GM19099 (cell line): ENCODE results near the gene ANXA10.

Experiments
- POLR2A ChIP-seq: IDR thresholded peaks from 3 replicates; pipeline ENCODE4 v1.6.1; 2011; ENCODE audit warnings: low read depth; ENCODE audit not compliant: insufficient read length; ENCODE audit errors: extremely low read depth

ANXA10 gene

DNA sequence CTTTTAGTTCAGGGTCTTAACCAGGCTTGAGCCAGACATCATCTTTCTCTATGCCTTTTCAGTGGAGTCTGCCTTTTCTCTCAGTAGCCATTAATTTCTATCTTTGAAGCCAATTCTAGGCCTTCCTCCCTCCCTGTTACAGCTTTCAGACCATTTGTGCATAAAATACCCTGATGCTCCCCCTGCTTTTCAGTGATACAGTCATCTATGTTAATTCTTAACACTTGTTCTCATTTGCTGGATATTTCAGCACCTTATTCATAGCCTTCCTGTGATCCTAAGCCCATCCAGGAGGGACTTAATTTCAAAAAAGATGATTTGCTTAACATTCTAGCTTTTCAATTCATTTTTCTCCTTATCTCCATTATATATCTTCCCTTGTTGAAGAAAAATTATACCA lies 42.3 kb downstream of the ANXA10 start:
- no peak for TF ChIP-seq POLR2A

GRCh38 chr4:168138143-168138542 lies 45.8 kb downstream of the ANXA10 start:
- TF ChIP-seq POLR2A = no peak

DNA sequence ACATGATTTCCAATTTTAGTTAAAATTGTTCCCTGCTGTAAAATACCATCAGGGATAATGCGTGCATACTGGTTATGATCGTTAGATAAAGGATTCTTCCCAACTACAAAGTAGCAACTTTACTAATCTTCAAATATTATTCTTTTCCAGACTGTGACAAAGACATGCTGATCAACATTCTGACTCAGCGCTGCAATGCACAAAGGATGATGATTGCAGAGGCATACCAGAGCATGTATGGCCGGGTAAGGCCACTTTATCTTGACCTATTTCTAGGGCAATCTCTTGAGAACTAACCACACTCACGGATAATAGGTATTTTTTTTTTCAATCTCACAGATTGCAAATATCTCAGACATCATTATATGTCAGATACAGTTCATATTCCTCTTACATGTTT lies 47.0 kb downstream of the ANXA10 start:
- TF ChIP-seq POLR2A = no peak

- TF ChIP-seq POLR2A = no peak
Observed at GRCh38 chr4:168141733-168142132, 49.4 kb downstream of the ANXA10 start.

DNA sequence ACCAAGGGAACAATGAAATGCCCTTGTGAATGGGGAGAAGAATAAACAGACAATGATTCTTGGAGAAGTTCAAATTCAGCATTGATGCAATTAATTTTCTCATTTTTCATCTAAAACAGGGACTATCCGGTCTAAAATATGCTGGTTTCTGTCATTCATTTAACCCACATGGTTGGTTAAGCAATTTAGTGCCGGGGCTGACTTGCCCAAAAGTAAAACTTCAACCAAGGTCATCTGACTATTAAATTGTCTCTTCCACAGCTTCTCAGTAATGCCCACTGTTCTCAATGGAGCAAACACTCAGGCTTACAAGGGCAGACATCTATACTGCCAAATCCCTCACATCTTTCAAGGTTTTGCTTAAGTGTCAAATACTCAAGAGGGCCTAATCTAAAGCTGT lies 51.3 kb downstream of the ANXA10 start:
- no peak for TF ChIP-seq POLR2A

DNA sequence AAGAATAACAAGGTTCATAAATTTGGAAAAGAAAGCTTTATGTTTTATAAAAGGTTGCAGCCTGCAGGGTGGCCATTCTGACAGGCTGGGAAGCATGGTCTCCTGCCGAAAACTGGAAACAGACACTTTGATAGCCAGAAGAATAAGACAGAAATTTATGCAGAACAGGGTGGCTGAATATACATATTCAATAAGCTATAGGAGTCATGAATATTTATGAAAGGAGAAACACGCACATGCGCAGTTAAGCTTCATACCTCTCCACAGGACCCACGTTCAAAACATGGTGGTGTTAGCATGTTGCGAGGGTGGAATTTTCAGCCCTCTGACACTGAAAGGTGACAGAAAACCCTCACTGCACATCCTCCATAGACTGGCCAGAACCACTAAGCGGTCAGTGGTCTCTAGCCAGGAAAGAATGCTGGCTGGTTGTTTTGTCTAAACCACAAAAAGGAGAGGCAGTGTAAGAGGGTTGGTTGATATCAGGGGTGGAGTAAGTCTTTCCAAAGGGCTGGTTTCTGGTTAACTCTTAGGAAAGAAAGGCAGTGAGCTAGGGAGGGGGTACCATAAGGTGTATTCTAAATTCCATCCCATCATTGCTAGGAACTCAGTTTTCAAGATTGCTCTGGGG lies 58.2 kb downstream of the ANXA10 start:
- TF ChIP-seq POLR2A = no peak

GRCh38 chr4:168151327-168151726 lies 59.0 kb downstream of the ANXA10 start:
- TF ChIP-seq POLR2A = no peak

- TF ChIP-seq POLR2A = no peak
Observed at GRCh38 chr4:168152837-168153500, 60.6 kb downstream of the ANXA10 start.

- no peak for TF ChIP-seq POLR2A
Observed at GRCh38 chr4:168153596-168154440, 61.5 kb downstream of the ANXA10 start.

DNA sequence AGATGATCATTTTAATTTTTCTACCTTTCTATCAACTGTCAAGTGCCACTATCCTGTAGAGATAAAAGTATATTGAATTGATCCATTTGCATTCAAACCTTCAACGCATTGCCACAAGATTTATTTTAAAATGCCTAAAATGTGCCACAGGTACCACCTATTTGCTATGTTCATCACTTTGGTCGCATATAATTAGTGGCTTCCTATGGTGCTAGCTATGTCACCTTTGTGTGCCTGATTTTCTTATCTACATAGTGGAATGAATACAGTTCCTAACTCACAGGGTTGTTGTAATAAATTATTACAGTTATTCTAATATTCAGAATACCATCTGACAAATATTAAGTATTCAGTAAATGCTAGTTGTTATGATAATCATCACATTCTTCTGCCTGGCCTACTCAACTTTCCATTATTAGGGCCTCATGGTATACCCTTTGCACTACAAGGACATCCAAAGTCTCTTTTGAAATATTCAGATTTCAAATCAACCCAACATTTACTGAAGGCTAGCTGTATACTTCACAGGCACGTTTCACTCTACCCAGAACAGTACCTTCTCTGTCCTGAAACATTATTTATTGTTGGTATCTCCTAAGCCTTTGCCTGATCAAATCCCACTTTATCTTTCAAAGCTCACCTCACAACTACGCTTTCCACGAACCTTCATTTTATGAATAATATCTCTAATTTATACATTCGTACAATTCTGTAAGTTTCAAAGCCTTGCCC lies 62.4 kb downstream of the ANXA10 start:
- TF ChIP-seq POLR2A = no peak

DNA sequence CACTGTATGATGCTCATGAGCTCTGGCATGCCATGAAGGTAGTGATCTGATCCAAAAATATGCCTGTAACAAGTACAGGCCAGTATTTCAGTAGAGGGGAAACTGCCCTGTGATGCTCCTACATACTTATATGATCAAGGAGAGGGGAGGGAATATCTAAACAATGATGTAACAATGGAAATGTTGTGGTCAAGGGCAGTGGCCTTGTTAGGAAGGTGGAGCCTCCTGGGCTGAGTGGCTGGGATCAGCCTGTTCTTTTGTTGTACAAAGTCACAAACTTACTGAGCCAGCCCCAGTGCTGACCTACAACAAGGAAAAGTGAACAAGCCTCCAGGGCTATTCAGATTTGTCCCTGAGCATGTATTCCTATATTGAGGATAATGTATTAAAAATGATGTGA lies 70.3 kb downstream of the ANXA10 start:
- TF ChIP-seq POLR2A = no peak

DNA sequence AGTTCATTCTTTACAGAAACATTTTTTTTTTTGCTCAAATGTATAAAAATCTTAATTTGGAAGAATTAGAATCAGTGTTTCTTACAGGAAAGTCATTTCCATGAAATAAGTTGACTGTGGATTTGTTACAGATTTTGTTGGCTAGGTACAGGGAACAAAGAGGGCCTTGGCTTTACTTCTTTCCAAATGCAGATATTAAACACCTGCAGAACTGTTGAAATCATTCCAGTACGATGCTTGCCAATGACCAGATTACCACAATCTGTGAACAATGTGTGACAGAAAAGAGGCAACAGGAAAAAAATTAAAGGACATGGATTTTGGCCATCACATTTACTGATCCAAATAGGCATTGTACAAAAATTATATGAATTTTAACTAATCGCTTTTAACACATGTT lies 70.8 kb downstream of the ANXA10 start:
- TF ChIP-seq POLR2A = no peak

DNA sequence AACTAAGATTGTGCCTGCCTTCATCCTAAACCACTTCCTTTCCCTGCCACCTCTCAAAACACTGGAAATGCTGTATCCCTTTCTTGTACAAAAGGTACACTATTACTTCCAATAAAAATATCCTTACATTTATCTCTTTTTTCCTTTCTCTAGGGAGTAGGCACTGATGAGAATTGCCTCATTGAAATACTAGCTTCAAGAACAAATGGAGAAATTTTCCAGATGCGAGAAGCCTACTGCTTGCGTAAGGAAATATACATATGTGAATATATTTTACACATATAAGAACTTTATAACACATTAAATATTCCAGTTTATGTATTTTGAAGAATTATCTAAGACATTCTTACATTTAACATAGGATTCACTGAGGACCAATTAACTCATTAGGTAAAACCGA lies 71.7 kb downstream of the ANXA10 start:
- no peak for TF ChIP-seq POLR2A

GRCh38 chr4:168164915-168165548 lies 72.7 kb downstream of the ANXA10 start:
- no peak for TF ChIP-seq POLR2A
